ENCODE data around the gene HRG. TPM values are rescaled to one million over a fixed set of nuclear protein-coding genes. Genes with fewer than 3 reads are reported as not detected.

The HRG gene
- total RNA-seq, 6 experiments from 2014 or later = 378 to 1,312 (median 664) TPM

GRCh38 chr3:186724911-186725310 is 59.1 kb downstream of the HRG start:
- no peak overlapping the region for H3K27ac ChIP-seq
- no peak for DNase-seq
- intact Hi-C loops (cut with DNase I) = no loop called here
- WGBS (ENCODE audit: insufficient coverage, low coverage, low lambda C conversion rate, missing lambda C conversion rate) = 85% methylated on average over 12 of the region's 12 CpGs
- peaks cover 0 to 80% (median 32%) of the 10 kb centered on the region in 4 donors for H3K36me3 ChIP-seq
- H3K4me3 ChIP-seq = no peak overlapping the region
- no peaks in the 10 kb centered on the region for H3K27me3 ChIP-seq
- ATAC-seq = no peak
- TF ChIP-seq POLR2A (IDR thresholded peaks at IDR 0.05) = no peak
- TF ChIP-seq, protein P1, sequence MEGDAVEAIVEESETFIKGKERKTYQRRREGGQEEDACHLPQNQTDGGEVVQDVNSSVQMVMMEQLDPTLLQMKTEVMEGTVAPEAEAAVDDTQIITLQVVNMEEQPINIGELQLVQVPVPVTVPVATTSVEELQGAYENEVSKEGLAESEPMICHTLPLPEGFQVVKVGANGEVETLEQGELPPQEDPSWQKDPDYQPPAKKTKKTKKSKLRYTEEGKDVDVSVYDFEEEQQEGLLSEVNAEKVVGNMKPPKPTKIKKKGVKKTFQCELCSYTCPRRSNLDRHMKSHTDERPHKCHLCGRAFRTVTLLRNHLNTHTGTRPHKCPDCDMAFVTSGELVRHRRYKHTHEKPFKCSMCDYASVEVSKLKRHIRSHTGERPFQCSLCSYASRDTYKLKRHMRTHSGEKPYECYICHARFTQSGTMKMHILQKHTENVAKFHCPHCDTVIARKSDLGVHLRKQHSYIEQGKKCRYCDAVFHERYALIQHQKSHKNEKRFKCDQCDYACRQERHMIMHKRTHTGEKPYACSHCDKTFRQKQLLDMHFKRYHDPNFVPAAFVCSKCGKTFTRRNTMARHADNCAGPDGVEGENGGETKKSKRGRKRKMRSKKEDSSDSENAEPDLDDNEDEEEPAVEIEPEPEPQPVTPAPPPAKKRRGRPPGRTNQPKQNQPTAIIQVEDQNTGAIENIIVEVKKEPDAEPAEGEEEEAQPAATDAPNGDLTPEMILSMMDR (IDR thresholded peaks at IDR 0.05) = no peak
- H3K4me1 ChIP-seq = peaks cover 0 to 55% (median 27%) of the 10 kb centered on the region in 4 donors
- H3K9me3 ChIP-seq = no peaks in the 10 kb centered on the region

Small RNAs within 50 kb of the gene (small RNA-seq; reads per million reads assigned to genes)
- gene RF00017 = 0 reads per million in 2 experiments

Other genes with a start within 250 kb of the HRG start
- 1 to 10 TPM in 5 of 6 experiments, under 1 TPM in 1; 0.86 to 2.6 (median 1.5) TPM for gene CRYGS, start 121.6 kb upstream of the HRG start, total RNA-seq
- gene TBCCD1, start 98.7 kb upstream of the HRG start, total RNA-seq = 1 to 10 TPM; 6.7 to 8.7 (median 7.5) TPM
- gene DNAJB11, start 95.3 kb upstream of the HRG start, total RNA-seq = 10 to 100 TPM; 28.4 to 59.1 (median 49.2) TPM
- gene AHSG, start 53.0 kb upstream of the HRG start, total RNA-seq = 1,000 to 10,000 TPM in 4 of 6 experiments, 100 to 1,000 TPM in 2; 718 to 1,905 (median 1,079) TPM
- 100 to 1,000 TPM in 1 of 6 experiments, 10 to 100 TPM in 3, 1 to 10 TPM in 2; 4.4 to 195 (median 47.9) TPM for gene FETUB, start 25.6 kb upstream of the HRG start, total RNA-seq
- 1,000 to 10,000 TPM in 4 of 6 experiments, 100 to 1,000 TPM in 2; 432 to 1,537 (median 1,171) TPM for gene KNG1, start 51.3 kb downstream of the HRG start, total RNA-seq
- 100 to 1,000 TPM in 5 of 6 experiments, 10 to 100 TPM in 1; 98.9 to 234 (median 131) TPM for gene EIF4A2, start 117.6 kb downstream of the HRG start, total RNA-seq
- 10 to 100 TPM in 2 of 6 experiments, 1 to 10 TPM in 4; 4.6 to 17.4 (median 5.6) TPM for gene RFC4, start 140.5 kb downstream of the HRG start, total RNA-seq
- not detected for gene ADIPOQ, start 176.7 kb downstream of the HRG start, total RNA-seq